GM18868 (cell line): ENCODE data around the gene SYNRG.
"Not testable (repeated sequence)": the region's sequence is repeated elsewhere in the genome, so short reads cannot be mapped to it uniquely, and the experiment has no call there.

Experiments
- ATAC-seq: cut with Tn5 transposase; IDR thresholded peaks from one replicate; pipeline ENCODE4 v1.9.1; 2021; ENCODE audit warnings: mild to moderate bottlenecking, moderate library complexity; ENCODE audit not compliant: unreplicated experiment

Gene SYNRG

DNA sequence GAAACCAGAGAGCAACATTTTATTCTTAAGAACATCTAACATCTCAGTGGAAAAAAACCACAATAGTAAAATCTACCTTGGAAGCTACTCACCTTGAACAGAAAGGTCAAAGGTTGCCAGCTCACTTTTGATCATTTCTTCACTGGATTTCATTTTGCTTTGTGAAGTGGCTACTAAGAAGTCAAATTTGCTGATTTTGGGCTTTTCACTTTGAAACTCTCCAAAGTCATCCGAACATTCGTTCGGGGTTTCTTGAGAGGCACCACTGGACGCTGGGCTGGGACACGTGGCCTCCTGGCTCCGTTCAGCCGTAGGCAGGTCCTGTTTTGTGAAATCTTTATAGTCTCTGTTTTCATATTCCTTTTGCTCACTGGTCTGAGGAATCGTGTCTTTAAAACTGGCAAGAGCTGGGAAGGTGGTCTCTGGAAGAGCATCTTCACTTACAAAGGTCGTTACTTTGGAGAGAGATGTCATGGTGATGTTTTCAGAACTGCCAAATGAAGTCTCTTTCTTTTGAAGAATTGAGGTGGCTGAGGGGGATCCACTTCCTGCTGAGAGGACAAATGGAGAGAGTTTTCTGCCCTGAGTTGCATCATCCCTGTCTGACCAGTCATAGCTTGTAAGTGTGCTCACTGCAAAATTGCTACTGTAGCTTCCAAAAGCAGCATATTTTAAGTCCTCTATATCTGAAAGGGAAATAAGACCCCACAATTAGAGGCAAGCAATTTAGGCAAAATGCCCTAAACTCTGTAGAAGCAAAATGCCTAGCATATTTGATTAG lies 67.1 kb downstream of the SYNRG start:
- no peak for ATAC-seq

DNA sequence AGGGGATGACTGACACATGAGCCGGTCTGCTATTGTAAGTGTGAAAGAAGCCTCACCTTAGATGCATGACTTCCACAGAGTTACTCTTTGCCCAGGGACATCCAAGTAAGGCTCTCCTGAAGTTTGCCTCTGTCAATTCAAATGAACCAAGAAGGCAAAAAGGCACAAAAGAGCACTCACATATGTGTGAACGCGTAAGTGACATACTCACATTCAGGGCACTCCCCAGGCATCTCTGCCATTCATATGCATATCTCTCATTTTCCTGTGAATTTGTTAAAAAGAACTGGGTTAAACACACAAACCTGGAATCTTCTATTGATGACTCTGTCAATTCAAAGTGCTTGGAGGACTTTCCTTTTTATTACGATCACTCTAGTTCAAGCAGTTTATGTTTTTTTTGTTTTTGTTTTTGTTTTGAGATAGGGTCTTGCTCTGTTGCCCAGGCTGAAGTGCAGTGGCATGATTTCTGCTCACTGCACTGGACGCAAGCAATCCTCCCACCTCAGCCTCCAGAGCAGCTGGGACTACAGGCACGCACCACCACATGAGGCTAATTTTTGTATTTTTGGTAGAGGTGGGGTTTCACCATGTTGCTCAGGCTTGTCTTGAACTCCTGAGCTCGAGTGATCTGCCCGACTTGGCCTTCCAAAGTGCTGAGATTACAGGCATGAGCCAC lies 70.1 kb downstream of the SYNRG start:
- no peak for ATAC-seq

DNA sequence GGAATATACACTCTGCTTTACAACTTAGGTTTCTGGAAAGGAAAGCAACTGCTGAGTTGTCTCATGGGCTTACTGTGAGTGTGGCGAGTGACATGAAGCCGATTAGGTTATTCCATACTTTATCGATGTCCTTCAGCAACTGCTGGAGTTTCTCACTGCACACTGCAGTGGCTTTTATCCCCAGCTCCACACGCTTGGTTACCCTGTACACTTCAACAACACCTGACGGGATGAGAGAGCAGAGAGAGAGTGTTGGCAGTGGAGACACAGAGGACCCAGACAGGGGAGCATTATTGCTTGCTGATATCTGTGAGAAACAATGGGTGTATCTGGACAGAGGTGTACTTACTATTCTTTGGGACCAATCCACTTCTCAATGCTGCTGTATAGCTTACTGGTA lies 73.3 kb downstream of the SYNRG start:
- no peak for ATAC-seq

DNA sequence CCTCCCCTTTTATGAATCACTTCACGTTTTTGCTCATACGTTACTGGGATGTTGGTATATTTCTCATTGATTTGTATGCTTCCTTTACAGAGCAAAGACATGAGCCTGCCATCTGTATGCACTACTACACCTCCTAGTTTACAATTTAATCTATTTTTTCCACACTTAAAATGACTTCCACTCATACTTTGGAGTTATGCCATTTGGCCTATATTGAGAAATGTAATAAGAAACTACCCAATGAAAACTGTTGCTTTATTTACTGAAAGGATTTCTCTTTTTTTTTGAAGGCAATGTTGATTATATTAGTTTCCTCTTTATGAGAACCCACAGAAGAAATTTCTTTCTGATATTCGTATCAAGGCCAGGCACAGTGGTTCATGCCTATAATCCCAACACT lies 76.5 kb downstream of the SYNRG start:
- no peak for ATAC-seq

DNA sequence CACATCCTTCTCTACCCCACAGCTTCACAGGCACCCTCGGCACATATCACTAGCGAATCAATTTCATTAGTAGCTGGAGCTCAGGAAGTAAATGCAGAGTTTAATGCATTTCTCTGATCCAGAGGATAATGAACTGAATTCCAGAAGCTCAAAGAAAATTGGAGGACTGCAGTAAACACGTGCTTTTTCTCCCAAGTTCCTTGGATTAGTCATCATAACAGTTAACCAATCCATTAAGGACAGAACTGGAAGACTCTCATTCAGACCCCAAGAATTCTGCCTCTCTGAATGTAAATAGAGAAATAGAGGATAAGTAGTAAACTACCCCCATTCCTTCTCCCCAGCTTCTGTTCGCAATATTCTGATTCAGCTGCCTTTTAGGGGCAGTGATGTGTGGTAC lies 78.8 kb downstream of the SYNRG start:
- no peak for ATAC-seq

DNA sequence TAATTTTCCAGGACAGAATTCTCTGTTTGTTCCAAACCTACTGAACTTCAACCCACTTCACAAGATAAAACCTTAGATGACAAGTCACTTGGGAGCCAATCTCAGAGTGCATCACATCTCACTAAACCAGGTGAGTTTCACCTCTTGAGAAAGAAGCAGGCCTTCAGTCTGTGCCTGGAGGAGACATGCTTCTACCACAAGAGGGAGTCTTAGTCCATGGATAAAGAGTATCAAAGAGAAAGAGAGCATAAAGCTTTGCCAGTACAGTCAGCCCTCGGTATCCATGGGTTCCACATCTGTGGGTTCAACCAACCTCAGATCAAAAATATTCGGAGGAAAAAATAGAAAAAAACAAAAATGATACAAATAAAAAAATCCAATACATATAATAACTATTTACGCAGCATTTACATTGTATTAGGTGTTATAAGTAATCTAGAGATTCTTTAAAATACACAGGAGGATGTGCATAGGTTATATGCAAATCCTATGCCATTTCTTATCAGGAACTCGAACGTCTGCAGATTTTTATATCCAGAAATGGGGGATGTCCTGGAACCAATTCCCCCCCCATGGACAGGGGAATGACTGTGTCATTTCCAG lies 81.9 kb downstream of the SYNRG start:
- ATAC-seq: no peak

DNA sequence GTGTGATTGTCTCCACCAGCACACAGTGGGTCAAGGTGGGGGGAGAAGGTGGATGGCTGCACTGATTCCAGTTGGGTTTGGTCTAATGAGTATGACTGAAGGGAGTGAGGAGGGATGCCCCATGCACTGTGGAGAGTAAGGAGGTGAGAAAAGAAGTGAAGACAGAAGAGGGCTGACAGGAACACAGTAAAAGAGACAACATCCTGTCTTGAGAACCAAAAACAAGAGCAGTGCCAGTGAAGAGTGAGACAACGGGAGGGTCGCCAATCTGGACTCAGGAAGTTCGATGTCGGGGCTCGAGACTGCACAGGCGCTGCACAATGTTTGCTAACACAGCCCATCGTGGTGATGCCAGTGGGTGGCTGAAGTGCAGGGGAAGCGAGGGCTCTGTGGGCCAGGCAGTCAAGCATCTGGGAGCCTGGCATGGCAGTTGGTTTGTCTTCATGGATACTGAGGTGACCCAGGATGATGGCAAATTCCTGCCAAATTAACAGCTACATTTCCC lies 85.5 kb downstream of the SYNRG start:
- ATAC-seq: no peak

DNA sequence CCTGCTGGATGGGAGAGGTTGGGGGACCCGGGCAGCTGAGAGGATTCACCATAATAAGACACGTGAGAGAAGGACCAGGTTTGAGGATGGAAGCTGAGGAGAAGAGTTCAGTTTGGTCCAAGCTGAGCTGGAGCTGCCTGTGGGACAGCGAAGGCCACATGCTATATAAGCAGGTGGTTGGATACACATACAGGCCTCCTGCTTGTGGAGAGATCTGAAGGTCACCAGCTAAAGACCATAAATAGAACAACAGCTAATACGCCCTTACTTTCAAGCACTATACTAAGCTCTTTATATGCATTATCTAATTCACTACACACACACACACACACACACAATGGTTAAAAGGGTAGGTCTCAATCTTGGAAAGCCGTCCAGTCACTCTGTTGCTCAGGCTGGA lies 87.4 kb downstream of the SYNRG start:
- no peak for ATAC-seq

DNA sequence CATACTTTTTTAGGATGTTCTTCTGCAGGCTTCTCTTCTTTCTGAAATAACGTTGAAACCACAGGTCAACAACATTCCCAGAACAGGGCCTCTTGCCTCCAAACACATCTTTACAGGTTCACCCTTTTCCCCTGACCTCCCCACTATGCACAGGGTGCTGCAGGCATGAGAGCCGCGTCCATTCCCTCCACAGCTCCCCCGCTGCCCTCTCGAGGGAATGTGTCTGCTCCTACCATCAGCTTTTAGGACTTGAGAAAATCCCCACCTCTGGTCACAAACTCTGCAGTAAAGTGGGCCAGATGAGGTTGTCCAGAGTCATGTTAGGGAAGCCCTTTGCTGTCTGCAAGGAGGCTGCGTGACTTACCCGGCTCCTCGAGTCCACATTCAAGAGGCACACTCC lies 89.0 kb downstream of the SYNRG start:
- no peak for ATAC-seq

DNA sequence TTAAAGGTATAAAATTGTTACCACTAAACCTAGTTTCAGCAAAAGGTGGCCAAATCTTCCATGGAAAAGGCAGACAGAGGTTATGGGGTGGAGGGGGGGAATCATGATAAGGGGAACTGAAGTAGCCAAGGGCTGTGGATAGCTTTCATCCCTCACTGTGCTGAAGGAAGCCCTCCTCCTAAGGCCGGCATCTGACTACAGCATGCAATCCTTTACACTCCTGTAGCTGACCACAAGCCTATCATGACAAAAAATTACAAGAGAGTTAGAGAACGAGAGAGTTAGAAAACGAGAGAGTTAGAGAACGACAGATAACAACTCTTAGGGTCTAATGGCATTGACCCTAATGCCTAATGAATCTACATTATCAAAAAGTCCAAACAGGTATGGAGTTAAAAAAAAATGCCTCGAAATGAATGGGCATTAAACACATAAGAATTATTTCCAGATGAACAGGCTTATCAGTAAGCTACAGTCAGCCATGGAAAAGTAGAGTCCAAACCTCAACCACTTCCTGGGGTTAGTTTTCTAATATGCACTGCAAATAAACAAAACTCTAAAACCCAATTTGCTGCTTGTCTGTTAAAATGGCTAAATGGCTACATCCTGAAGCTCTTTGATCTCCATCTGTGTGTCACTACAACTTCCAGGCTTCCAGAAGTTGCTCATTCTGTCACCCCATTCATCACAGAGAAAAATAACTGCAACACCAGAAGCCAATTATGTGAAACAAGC lies 89.8 kb downstream of the SYNRG start:
- ATAC-seq: no peak

DNA sequence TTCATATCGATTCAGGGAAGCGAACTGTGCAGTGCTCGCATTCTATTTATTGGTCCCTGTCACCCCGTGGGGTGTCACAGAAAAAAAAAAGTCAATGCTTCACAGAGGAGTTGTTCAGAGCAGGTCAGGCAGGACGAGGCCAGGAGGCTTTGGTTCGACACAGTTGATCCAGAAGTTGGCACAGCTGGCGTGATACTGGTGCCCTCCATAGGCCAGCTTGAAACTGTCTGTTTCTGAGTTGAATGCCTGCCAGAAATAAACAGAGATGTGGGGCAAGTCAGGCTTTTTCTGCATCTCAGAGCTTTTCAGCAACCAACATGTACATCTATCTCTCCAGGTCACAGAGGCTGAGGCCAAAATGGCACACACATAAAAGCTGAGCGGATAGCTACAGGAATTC lies 90.4 kb downstream of the SYNRG start:
- ATAC-seq: no peak

DNA sequence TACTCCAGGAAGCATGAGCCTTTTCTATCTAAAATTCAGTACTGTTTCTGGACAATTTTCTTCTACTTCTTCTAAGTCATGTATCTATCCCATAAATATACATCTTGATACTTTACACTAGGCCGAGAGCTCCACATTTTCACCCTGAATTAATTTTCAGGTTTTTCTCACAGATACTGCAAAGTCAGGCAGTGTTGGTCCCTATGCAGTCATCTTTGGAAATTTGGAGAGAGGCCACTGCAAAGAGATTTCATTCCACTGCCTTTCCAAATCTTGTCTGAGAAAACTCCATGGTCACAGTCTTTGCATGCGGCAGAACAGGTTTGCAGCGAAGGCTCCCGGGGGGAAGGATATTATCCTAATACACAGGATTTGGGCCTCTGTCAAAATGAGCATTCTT lies 91.3 kb downstream of the SYNRG start:
- no peak for ATAC-seq

DNA sequence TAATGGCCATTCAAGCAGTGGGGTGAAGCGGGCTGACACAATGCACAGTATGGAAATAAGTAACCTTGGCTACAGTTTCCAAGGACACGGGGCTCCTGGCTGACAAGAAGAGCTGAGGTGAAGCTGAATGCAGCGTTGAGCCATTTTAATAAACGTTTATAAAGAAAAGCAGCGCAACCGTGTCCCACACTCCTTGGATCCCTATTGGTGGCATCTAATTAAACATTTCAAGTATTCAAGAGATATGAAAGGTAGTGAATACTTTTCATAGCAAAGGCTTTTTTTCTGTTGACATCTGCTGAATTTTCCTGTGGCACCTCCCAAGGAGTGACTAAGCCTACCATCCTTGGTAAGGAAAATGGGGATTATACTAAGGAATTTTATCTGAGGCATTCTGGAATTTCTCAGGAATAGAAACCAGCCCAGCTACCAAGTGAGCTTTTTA lies 93.1 kb downstream of the SYNRG start:
- no peak for ATAC-seq

DNA sequence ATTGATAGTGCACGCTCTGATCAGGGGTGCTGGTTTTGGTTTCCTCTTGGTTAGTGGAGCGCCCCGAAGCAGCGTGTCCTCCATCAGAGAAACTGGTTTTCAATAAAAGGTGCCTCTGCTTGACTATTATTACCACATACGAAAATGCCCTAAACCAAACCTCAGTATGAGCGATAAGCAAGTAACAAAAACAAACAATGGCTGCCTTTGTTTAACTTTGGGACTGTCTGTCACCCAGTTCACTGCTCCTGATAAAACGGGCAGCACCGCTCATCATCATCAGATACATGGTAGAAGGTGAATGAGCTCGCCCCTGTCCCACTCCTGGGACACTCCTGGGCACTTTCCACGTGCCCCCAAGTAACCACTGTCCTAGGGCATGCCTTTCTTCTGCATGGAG lies 95.5 kb downstream of the SYNRG start:
- no peak for ATAC-seq

DNA sequence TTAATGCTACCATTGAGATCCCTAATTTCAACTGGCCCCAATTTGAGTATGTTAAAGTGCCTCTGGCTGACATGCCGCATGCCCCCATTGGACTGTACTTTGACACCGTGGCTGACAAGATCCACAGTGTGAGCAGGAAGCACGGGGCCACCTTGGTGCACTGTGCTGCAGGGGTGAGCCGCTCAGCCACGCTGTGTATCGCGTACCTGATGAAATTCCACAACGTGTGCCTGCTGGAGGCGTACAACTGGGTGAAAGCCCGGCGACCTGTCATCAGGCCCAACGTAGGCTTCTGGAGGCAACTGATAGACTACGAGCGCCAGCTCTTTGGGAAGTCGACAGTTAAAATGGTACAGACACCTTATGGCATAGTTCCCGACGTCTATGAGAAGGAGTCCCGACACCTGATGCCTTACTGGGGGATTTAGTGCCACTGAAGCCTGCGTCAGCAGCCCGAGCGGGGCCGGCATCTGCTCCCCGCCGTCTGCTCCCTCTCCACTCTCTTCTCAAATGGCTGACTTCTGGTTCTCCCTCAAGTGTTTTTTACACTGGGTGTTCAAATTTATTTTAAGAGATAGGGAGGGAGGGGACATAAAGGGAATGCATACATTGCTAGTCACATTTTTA lies 96.7 kb downstream of the SYNRG start:
- ATAC-seq: no peak

DNA sequence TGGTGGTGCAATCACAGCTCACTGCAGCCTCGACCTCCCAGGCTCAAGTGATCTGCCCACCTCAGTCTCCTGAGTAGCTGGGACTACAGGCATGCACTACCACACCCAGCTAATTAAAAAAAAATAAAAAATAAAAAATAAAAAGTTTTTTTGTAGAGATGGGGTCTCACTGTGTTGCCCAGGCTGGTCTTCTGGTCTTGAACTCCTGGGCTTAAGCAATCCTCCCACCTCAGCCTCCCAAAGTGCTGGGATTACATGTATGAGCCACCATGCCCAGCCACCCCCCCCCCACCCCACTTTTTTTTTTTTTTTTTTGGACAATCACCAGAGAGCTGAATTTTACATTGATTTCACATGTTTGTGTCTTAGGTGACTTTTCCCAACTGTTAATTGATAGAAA lies 97.6 kb downstream of the SYNRG start:
- not testable (repeated sequence) for ATAC-seq

DNA sequence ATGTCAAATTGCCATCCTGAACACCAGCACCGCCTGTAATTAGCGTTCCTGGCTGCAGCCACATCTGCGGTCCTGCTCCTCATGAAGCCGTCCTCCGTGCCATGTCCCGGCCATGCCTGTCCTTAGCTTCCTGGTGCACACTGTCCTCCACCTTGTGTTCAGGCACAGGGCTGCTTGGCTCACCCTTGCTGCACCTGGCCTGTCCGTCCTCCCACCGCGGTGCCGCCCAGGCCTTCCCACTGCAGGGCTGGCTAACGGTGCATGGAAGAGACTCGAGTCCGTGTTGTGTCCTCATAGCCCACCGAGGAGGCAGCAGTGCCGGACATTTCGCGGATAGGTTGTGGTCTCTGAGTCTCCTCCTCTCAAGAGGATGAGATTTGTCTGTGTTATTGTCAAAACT lies 99.2 kb downstream of the SYNRG start:
- ATAC-seq: no peak

DNA sequence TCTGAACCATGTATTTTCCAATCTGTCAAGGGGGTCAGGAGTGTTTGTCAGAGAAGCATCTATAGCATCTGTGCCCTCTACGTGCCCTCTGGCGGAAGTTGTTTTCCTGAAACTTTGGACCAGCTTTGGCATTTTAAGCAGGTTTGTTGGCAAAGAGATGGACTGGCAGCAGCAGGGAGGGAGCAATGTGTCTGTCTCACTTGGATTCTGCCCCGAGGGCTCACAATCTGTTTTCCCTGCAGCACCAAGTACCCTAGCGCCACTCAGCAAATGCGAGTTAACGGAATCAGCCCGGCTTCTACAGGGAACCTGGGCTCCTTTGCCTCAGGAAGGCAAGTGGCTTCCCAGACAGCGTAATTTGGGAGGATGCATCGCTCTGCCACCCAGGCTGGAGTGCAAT lies 102.1 kb downstream of the SYNRG start:
- no peak for ATAC-seq

DNA sequence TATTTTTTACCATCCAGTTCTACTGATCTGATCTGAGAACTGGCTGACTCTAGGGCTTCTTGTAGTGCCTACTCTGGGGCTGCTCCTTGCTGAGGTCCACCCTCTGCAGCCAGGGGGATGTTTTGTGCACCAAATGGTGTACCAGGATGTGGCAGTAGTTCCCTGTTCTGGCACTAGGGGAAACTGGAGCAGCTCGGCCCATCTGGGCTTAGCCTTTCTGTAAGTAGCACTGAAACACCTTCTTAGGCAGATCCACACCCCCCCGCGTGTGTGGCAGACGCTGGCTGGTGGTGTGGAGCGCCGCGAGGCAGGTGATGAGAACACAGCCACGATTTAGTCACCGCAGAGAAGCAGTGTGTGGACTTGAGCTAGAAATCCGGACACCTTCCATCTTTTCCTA lies 102.5 kb downstream of the SYNRG start:
- no peak for ATAC-seq

DNA sequence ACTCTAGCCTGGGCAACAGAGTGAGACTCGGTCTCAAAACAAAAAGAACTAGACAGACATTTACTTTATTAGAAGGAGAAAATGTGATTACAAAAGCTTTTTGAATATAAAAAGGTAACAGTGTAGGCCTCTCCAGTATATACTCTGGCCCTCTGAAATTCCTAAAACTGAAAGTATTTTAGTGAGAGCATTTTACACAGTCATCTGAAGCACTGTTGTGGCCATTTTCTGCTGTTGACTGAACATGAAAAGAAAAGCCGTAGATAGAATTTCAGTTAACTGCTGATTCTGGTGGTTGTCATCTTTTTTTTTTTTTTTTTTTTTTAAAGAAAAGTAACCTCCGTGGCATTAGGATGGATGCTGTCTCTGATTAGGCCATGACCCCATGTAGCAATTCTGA lies 103.9 kb downstream of the SYNRG start:
- no peak for ATAC-seq

DNA sequence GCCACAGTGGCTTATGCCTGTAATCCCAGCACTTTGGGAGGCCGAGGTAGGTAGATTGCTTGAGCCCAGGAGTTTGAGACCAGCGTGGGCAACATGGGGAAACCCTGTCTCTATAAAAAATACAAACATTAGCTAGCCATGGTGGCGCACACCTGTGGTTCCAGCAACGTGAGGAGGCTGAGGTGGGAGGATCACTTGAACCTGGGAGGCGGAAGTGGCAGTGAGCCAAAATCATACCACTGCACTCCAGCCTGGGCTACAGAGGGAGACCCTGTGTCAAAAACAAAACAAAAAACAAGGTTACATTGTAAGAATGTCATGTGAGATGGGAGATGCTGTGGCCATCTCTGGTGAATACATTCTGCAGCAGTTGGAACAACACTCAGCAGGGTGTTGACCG lies 106.1 kb downstream of the SYNRG start:
- no peak for ATAC-seq
